ENCODE results near the gene PIGU. TPM values are rescaled to one million over a fixed set of nuclear protein-coding genes. Genes with fewer than 3 reads are reported as not detected.

PIGU gene
- total and polyA plus RNA-seq, 7 donors, result 9.5 to 34.2 (median 15.0) TPM

DNA sequence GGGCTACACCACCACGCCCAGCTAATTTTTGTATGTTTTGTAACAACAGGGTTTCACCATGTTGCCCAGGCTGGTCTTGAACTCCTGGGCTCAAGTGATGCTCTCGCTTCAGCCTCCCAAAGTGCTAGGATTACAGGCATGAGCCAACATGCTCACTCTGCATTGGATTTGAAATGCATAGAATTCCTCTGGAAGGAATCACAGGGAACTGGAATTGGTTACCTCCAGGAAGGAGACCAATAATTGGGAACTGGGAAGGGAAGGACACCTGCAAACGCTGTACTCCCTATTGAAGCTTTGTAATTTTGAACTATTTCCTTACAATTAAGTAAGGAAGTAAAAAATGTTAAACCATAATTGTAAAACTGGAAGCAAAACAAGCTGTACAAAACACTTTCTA, 14.9 kb upstream of the PIGU start:
- Histone ChIP-seq H3K36me3 (ENCODE audit: insufficient read depth in 1 of 2, low read depth in 1 of 2) (no peaks in the 10 kb centered on the region), H3K27me3 (ENCODE audit: insufficient read depth in 3 of 3, low read length in 2 of 3) (no peaks in the 10 kb centered on the region), H3K4me1 (no peaks in the 10 kb centered on the region), H3K9me3 (no peaks in the 10 kb centered on the region), H3K4me3 (no peak overlapping the region), H3K27ac (no peak overlapping the region)
- no peak for DNase-seq
- no peak for ATAC-seq
- intact Hi-C loops (cut with DNase I), result no loop called here
- 68 to 88% (median 84%) methylated on average over 3 of the region's 3 CpGs for WGBS, 3 donors
- no peak for TF ChIP-seq CTCF (IDR thresholded peaks at IDR 0.05)

DNA sequence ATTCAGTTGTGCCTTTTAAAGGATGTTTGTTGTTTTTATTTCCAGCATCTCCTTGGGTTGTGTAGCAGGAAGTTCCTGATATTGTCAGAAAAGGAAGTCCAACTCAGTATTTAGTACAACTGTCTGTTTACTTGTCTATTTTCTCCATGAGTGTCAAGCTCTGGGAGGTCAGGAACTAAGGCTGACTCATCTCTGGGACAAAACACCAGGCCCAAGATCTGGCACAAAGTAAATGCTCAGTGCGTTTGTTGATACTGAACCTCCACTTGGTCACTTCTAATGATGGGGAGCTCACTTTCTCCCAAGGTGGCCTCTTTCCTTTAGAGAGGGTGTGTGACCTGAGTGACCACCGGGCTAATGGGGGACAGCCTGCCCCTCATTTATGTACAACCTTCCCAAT, 12.6 kb upstream of the PIGU start:
- WGBS, 3 donors, result 71 to 79% (median 77%) methylated on average over 2 of the region's 2 CpGs
- ATAC-seq (no peak), DNase-seq (no peak)
- TF ChIP-seq CTCF (IDR thresholded peaks at IDR 0.05), result no peak
- Histone ChIP-seq H3K27me3 (ENCODE audit: insufficient read depth in 3 of 3, low read length in 2 of 3) (no peaks in the 10 kb centered on the region), H3K9me3 (no peaks in the 10 kb centered on the region), H3K36me3 (ENCODE audit: insufficient read depth in 1 of 2, low read depth in 1 of 2) (no peaks in the 10 kb centered on the region), H3K4me3 (no peak overlapping the region), H3K4me1 (no peaks in the 10 kb centered on the region), H3K27ac (no peak overlapping the region)
- intact Hi-C loops (cut with DNase I), result no loop called here

DNA sequence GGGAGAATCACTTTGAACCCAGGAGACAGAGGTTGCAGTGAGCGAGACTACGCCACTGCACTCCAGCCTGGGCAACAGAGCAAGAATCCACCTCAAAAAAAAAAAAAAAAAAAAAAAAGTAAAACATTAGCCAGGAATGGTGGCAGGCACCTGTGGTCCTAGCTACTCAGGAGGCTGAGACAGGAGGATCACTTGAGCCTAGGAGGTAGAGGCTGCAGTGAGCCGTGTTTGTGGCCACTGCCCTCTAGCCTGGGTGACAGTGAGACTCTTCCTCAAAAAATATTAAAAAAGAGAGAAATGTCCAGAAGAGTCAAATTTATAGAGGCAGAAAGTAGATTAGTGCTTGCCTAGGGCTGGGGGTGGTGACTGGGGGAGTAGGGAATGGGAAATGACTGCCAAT, 6.8 kb upstream of the PIGU start:
- Histone ChIP-seq H3K4me1 (no peaks in the 10 kb centered on the region), H3K9me3 (no peaks in the 10 kb centered on the region), H3K36me3 (ENCODE audit: insufficient read depth in 1 of 2, low read depth in 1 of 2) (no peaks in the 10 kb centered on the region), H3K4me3 (no peak overlapping the region), H3K27ac (no peak overlapping the region), H3K27me3 (ENCODE audit: insufficient read depth in 3 of 3, low read length in 2 of 3) (no peaks in the 10 kb centered on the region)
- ATAC-seq (no peak), DNase-seq (no peak)
- 94 to 100% (median 96%) methylated on average over 3 of the region's 3 CpGs for WGBS, 3 donors
- intact Hi-C loops (cut with DNase I), result no loop called here
- no peak for TF ChIP-seq CTCF (IDR thresholded peaks at IDR 0.05)

DNA sequence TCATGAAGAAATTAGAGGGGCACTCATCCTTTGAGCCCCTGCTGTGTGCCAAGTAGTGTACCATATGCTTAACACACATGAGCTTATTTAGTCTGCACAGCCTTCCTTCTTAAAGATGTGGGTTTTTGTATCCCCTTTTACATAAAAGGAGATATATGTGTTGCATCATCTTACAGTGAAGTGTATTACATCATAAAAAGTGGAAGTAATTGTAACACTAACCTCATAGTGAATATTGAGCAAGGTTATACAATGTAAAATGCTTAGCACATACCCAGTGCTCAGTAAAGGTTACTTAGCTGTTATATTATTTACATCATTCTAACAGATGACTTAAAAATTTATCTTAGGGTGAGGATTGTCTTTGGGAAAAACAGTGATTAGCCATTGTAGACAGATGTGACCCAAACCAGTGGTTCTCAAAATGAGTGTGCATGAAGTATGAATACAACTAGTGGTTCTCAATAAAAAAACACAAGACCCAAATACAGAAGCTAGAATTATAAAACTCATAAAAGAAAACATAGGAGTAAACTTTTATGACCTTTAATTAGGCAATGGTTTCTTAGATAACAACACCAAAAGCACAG, 3.8 kb upstream of the PIGU start:
- no peak for TF ChIP-seq CTCF (IDR thresholded peaks at IDR 0.05)
- Histone ChIP-seq H3K27me3 (ENCODE audit: insufficient read depth in 3 of 3, low read length in 2 of 3) (no peaks in the 10 kb centered on the region), H3K9me3 (no peaks in the 10 kb centered on the region), H3K4me1 (peaks cover 9% of the 10 kb centered on the region), H3K36me3 (ENCODE audit: insufficient read depth in 1 of 2, low read depth in 1 of 2) (no peaks in the 10 kb centered on the region), H3K27ac (no peak overlapping the region), H3K4me3 (no peak overlapping the region)
- no peak for DNase-seq
- no peak for ATAC-seq
- intact Hi-C loops (cut with DNase I), result no loop called here

DNA sequence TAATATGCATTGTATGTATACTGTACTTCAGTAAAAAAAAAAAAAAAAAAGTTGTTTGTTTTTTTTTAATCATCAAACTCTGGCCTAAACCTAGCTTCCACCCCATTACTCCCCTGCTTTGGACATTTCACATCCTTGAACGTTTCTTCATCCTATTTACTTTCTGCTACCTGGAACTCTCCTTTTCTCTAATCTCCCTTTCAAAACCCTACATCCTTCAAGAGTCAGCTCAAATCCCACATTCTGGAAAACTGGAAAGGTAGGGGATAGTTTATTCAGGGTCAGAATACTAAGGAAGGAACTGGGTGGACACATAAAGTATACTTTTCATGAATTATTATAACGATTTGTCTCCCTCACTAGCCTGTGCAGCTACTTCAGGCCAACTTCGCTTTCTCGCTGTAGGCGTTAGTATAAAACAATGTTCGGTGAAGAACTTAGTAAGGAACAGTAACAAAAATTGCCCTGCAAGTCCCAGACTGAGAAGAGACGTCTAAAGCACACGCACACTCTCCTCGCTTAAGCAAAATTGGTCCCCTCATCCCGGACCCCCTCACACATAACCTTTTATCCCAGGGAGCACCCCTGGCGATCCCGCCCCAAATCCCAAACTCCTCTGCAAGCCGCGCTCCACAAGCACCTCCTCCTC, 775 bp downstream of the PIGU start:
- 1 to 2% (median 1%) methylated on average over 14 of the region's 14 CpGs for WGBS, 3 donors
- H3K4me3 ChIP-seq, result peak overlapping the region; percentile 83
- peaks cover 12% of the 10 kb centered on the region for H3K4me1 ChIP-seq
- H3K9me3 ChIP-seq, result no peaks in the 10 kb centered on the region
- DNase-seq (no peak), ATAC-seq (no peak)
- peak overlapping the region; percentile 81 for H3K27ac ChIP-seq
- intact Hi-C loops (cut with DNase I), result no loop called here
- no peaks in the 10 kb centered on the region for H3K27me3 ChIP-seq (ENCODE audit: insufficient read depth in 3 of 3, low read length in 2 of 3)
- TF ChIP-seq CTCF (IDR thresholded peaks at IDR 0.05), result no peak
- no peaks in the 10 kb centered on the region for H3K36me3 ChIP-seq (ENCODE audit: insufficient read depth in 1 of 2, low read depth in 1 of 2)

Measured in psoas muscle (tissue), 8 donors.